Measurements from ENCODE around the gene C1orf35. TPM values are rescaled to one million over a fixed set of nuclear protein-coding genes. Genes with fewer than 3 reads are reported as not detected.

The C1orf35 gene
- total RNA-seq, 1 experiment from 2014 or later = 10.4 TPM

- no peak overlapping the region for H3K9ac ChIP-seq (ENCODE audit: low read length)
- peaks cover 15% of the 10 kb centered on the region for H3K4me1 ChIP-seq (ENCODE audit: low read length)
- no peaks in the 10 kb centered on the region for H3K9me2 ChIP-seq (replicated peaks; ENCODE audit: insufficient read depth, low read length)
- no peak for DNase-seq
- H4K20me1 ChIP-seq (ENCODE audit: insufficient read depth, low read depth, low read length) = peaks cover 21% of the 10 kb centered on the region
- H3K27ac ChIP-seq (ENCODE audit: low read length) = no peak overlapping the region
- H3K27me3 ChIP-seq (ENCODE audit: low read length) = no peaks in the 10 kb centered on the region
- H3K36me3 ChIP-seq (ENCODE audit: insufficient read depth, low read length) = no peaks in the 10 kb centered on the region
- H3K9me3 ChIP-seq (ENCODE audit: low read length) = no peaks in the 10 kb centered on the region
- H2AFZ ChIP-seq (ENCODE audit: low read length) = no peak overlapping the region
- no peak overlapping the region for H3K4me3 ChIP-seq (ENCODE audit: low read length)
- H3K79me2 ChIP-seq (ENCODE audit: low read length) = peaks cover 26% of the 10 kb centered on the region
- H3K4me2 ChIP-seq (ENCODE audit: low read depth, low read length, poor library complexity, severe bottlenecking) = no peak overlapping the region
These were observed 24.1 kb downstream of the C1orf35 start for GRCh38 chr1:228079013-228079412.

- no peak for DNase-seq
These were observed 25.4 kb downstream of the C1orf35 start for GRCh38 chr1:228077565-228078330.

GRCh38 chr1:228076796-228077430, 26.2 kb downstream of the C1orf35 start:
- H3K9ac ChIP-seq (ENCODE audit: low read length) = no peak overlapping the region
- no peak overlapping the region for H2AFZ ChIP-seq (ENCODE audit: low read length)
- peaks cover 12% of the 10 kb centered on the region; the same call in 1 of the 2 replicates for H4K20me1 ChIP-seq (ENCODE audit: insufficient read depth, low read depth, low read length)
- H3K27ac ChIP-seq (ENCODE audit: low read length) = no peak overlapping the region
- H3K9me2 ChIP-seq (replicated peaks; ENCODE audit: insufficient read depth, low read length) = no peaks in the 10 kb centered on the region
- no peaks in the 10 kb centered on the region for H3K36me3 ChIP-seq (ENCODE audit: insufficient read depth, low read length)
- DNase-seq = no peak
- peaks cover 8% of the 10 kb centered on the region for H3K79me2 ChIP-seq (ENCODE audit: low read length)
- no peak overlapping the region for H3K4me3 ChIP-seq (ENCODE audit: low read length)
- H3K4me1 ChIP-seq (ENCODE audit: low read length) = peaks cover 8% of the 10 kb centered on the region
- H3K9me3 ChIP-seq (ENCODE audit: low read length) = no peaks in the 10 kb centered on the region
- H3K27me3 ChIP-seq (ENCODE audit: low read length) = no peaks in the 10 kb centered on the region
- H3K4me2 ChIP-seq (ENCODE audit: low read depth, low read length, poor library complexity, severe bottlenecking) = no peak overlapping the region

More at GRCh38 chr1:228077565-228078330, 25.4 kb downstream of the C1orf35 start:
- H3K4me3 ChIP-seq (ENCODE audit: low read length) = no peak overlapping the region
- H2AFZ ChIP-seq (ENCODE audit: low read length) = no peak overlapping the region
- peaks cover 14% of the 10 kb centered on the region for H3K79me2 ChIP-seq (ENCODE audit: low read length)
- no peaks in the 10 kb centered on the region for H3K9me2 ChIP-seq (replicated peaks; ENCODE audit: insufficient read depth, low read length)
- no peaks in the 10 kb centered on the region for H3K27me3 ChIP-seq (ENCODE audit: low read length)
- H3K4me1 ChIP-seq (ENCODE audit: low read length) = peaks cover 11% of the 10 kb centered on the region
- H3K27ac ChIP-seq (ENCODE audit: low read length) = no peak overlapping the region
- peaks cover 12% of the 10 kb centered on the region; the same call in 1 of the 2 replicates for H4K20me1 ChIP-seq (ENCODE audit: insufficient read depth, low read depth, low read length)
- H3K36me3 ChIP-seq (ENCODE audit: insufficient read depth, low read length) = no peaks in the 10 kb centered on the region
- no peak overlapping the region for H3K9ac ChIP-seq (ENCODE audit: low read length)
- no peak overlapping the region for H3K4me2 ChIP-seq (ENCODE audit: low read depth, low read length, poor library complexity, severe bottlenecking)
- no peaks in the 10 kb centered on the region for H3K9me3 ChIP-seq (ENCODE audit: low read length)

- DNase-seq = no peak
- Histone ChIP-seq H3K9ac (ENCODE audit: low read length) (no peak overlapping the region), H3K4me3 (ENCODE audit: low read length) (no peak overlapping the region), H3K9me3 (ENCODE audit: low read length) (no peaks in the 10 kb centered on the region), H3K4me2 (ENCODE audit: low read depth, low read length, poor library complexity, severe bottlenecking) (no peak overlapping the region), H3K9me2 (replicated peaks; ENCODE audit: insufficient read depth, low read length) (no peaks in the 10 kb centered on the region), H3K27me3 (ENCODE audit: low read length) (no peaks in the 10 kb centered on the region), H3K36me3 (ENCODE audit: insufficient read depth, low read length) (no peaks in the 10 kb centered on the region), H4K20me1 (ENCODE audit: insufficient read depth, low read depth, low read length) (peaks cover 12% of the 10 kb centered on the region; the same call in 1 of the 2 replicates), H2AFZ (ENCODE audit: low read length) (no peak overlapping the region), H3K79me2 (ENCODE audit: low read length) (no peaks in the 10 kb centered on the region), H3K27ac (ENCODE audit: low read length) (no peak overlapping the region), H3K4me1 (ENCODE audit: low read length) (no peaks in the 10 kb centered on the region)
These were observed 27.3 kb downstream of the C1orf35 start for GRCh38 chr1:228075801-228076271.

GRCh38 chr1:228074954-228075730, 28.0 kb downstream of the C1orf35 start:
- H3K36me3 ChIP-seq (ENCODE audit: insufficient read depth, low read length) = no peaks in the 10 kb centered on the region
- H3K4me1 ChIP-seq (ENCODE audit: low read length) = no peaks in the 10 kb centered on the region
- H2AFZ ChIP-seq (ENCODE audit: low read length) = no peak overlapping the region
- H3K27me3 ChIP-seq (ENCODE audit: low read length) = no peaks in the 10 kb centered on the region
- no peak overlapping the region for H3K4me2 ChIP-seq (ENCODE audit: low read depth, low read length, poor library complexity, severe bottlenecking)
- DNase-seq = no peak
- H3K9me3 ChIP-seq (ENCODE audit: low read length) = no peaks in the 10 kb centered on the region
- H3K27ac ChIP-seq (ENCODE audit: low read length) = no peak overlapping the region
- H3K9me2 ChIP-seq (replicated peaks; ENCODE audit: insufficient read depth, low read length) = no peaks in the 10 kb centered on the region
- no peak overlapping the region for H3K4me3 ChIP-seq (ENCODE audit: low read length)
- no peak overlapping the region for H3K9ac ChIP-seq (ENCODE audit: low read length)
- H3K79me2 ChIP-seq (ENCODE audit: low read length) = no peaks in the 10 kb centered on the region
- peaks cover 12% of the 10 kb centered on the region; the same call in 1 of the 2 replicates for H4K20me1 ChIP-seq (ENCODE audit: insufficient read depth, low read depth, low read length)

- H3K9ac ChIP-seq (ENCODE audit: low read length) = no peak overlapping the region
- DNase-seq = peak; percentile 79
- no peaks in the 10 kb centered on the region for H3K9me2 ChIP-seq (replicated peaks; ENCODE audit: insufficient read depth, low read length)
- H3K27ac ChIP-seq (ENCODE audit: low read length) = no peak overlapping the region
- H2AFZ ChIP-seq (ENCODE audit: low read length) = no peak overlapping the region
- H3K79me2 ChIP-seq (ENCODE audit: low read length) = no peaks in the 10 kb centered on the region
- H3K4me3 ChIP-seq (ENCODE audit: low read length) = no peak overlapping the region
- no peaks in the 10 kb centered on the region for H3K36me3 ChIP-seq (ENCODE audit: insufficient read depth, low read length)
- no peaks in the 10 kb centered on the region for H3K27me3 ChIP-seq (ENCODE audit: low read length)
- no peaks in the 10 kb centered on the region for H3K4me1 ChIP-seq (ENCODE audit: low read length)
- no peak overlapping the region for H3K4me2 ChIP-seq (ENCODE audit: low read depth, low read length, poor library complexity, severe bottlenecking)
- peaks cover 12% of the 10 kb centered on the region; the same call in 1 of the 2 replicates for H4K20me1 ChIP-seq (ENCODE audit: insufficient read depth, low read depth, low read length)
- H3K9me3 ChIP-seq (ENCODE audit: low read length) = no peaks in the 10 kb centered on the region
These were observed 29.1 kb downstream of the C1orf35 start for GRCh38 chr1:228073857-228074545.

- no peaks in the 10 kb centered on the region for H3K27me3 ChIP-seq (ENCODE audit: low read length)
- H3K36me3 ChIP-seq (ENCODE audit: insufficient read depth, low read length) = no peaks in the 10 kb centered on the region
- peaks cover 12% of the 10 kb centered on the region; the same call in 1 of the 2 replicates for H4K20me1 ChIP-seq (ENCODE audit: insufficient read depth, low read depth, low read length)
- DNase-seq = no peak
- no peak overlapping the region for H3K9ac ChIP-seq (ENCODE audit: low read length)
- H3K4me3 ChIP-seq (ENCODE audit: low read length) = no peak overlapping the region
- no peaks in the 10 kb centered on the region for H3K4me1 ChIP-seq (ENCODE audit: low read length)
- no peaks in the 10 kb centered on the region for H3K9me3 ChIP-seq (ENCODE audit: low read length)
- H3K79me2 ChIP-seq (ENCODE audit: low read length) = no peaks in the 10 kb centered on the region
- H3K4me2 ChIP-seq (ENCODE audit: low read depth, low read length, poor library complexity, severe bottlenecking) = no peak overlapping the region
- no peak overlapping the region for H3K27ac ChIP-seq (ENCODE audit: low read length)
- no peak overlapping the region for H2AFZ ChIP-seq (ENCODE audit: low read length)
- no peaks in the 10 kb centered on the region for H3K9me2 ChIP-seq (replicated peaks; ENCODE audit: insufficient read depth, low read length)
These were observed 29.9 kb downstream of the C1orf35 start for GRCh38 chr1:228073061-228073856.

Measured in Karpas-422 (cell line).